CD4-positive, alpha-beta T cell treated with Interleukin-21 for 1 hour (primary cell): ENCODE data around the gene MRTFA.
"Not testable (repeated sequence)": the region's sequence is repeated elsewhere in the genome, so short reads cannot be mapped to it uniquely, and the experiment has no call there.

Source experiments
- DNase-seq: peaks from one replicate; pipeline ENCODE4 v3.0.0-alpha.2; 2020

MRTFA gene

GRCh38 chr22:40542821-40543540 lies 93.5 kb downstream of the MRTFA start:
- DNase-seq: no peak

GRCh38 chr22:40541300-40541699 lies 95.2 kb downstream of the MRTFA start:
- no peak for DNase-seq

- DNase-seq: no peak
Measured at GRCh38 chr22:40540265-40540664, 96.3 kb downstream of the MRTFA start.

- not testable (repeated sequence) for DNase-seq
Measured at GRCh38 chr22:40536149-40536548, 100.4 kb downstream of the MRTFA start.

GRCh38 chr22:40535642-40536041 lies 100.9 kb downstream of the MRTFA start:
- no peak for DNase-seq

- no peak for DNase-seq
Measured at GRCh38 chr22:40535189-40535512, 101.4 kb downstream of the MRTFA start.

- no peak for DNase-seq
Measured at GRCh38 chr22:40534379-40535188, 101.9 kb downstream of the MRTFA start.

- peak; percentile 86 for DNase-seq
Measured at GRCh38 chr22:40533712-40534378, 102.7 kb downstream of the MRTFA start.

- no peak for DNase-seq
Measured at GRCh38 chr22:40531951-40532900, 104.3 kb downstream of the MRTFA start.

GRCh38 chr22:40530391-40530790 lies 106.1 kb downstream of the MRTFA start:
- not testable (repeated sequence) for DNase-seq

- DNase-seq: no peak
Measured at GRCh38 chr22:40529821-40530220, 106.7 kb downstream of the MRTFA start.

GRCh38 chr22:40526960-40527359 lies 109.6 kb downstream of the MRTFA start:
- no peak for DNase-seq

- peak; percentile 75 for DNase-seq
Measured at GRCh38 chr22:40525250-40525884, 111.2 kb downstream of the MRTFA start.

GRCh38 chr22:40524392-40525249 lies 111.9 kb downstream of the MRTFA start:
- no peak for DNase-seq

- no peak for DNase-seq
Measured at GRCh38 chr22:40522141-40522540, 114.4 kb downstream of the MRTFA start.

GRCh38 chr22:40521046-40521445 lies 115.5 kb downstream of the MRTFA start:
- DNase-seq: no peak

- no peak for DNase-seq
Measured at GRCh38 chr22:40520562-40520961, 116.0 kb downstream of the MRTFA start.

GRCh38 chr22:40519948-40520331 lies 116.6 kb downstream of the MRTFA start:
- no peak for DNase-seq

- peak; percentile 64 for DNase-seq
Measured at GRCh38 chr22:40519284-40519947, 117.1 kb downstream of the MRTFA start.

GRCh38 chr22:40518840-40519239 lies 117.7 kb downstream of the MRTFA start:
- DNase-seq: no peak

- no peak for DNase-seq
Measured at GRCh38 chr22:40517631-40518030, 118.9 kb downstream of the MRTFA start.
